ENCODE measurements around the gene PHF21A. TPM values are rescaled to one million over a fixed set of nuclear protein-coding genes. Genes with fewer than 3 reads are reported as not detected.

PHF21A gene
- total RNA-seq, 2 experiments from 2014 or later, result 59.5 to 66.2 TPM

- no peaks in the 10 kb centered on the region for H3K36me3 Mint-ChIP-seq (ENCODE audit: low read depth)
- POLR2A ChIA-PET, result no interaction called here
- no peaks in the 10 kb centered on the region for H3K4me1 ChIP-seq (ENCODE audit: insufficient read depth, low read length)
- DNase-seq (no peak), ATAC-seq (ENCODE audit: poor library complexity) (no peak)
- CTCF ChIA-PET, result no interaction called here
- intact Hi-C loops (cut with DNase I, micrococcal nuclease), result loop anchor here (10.0 kb wide), 1 partner anchor 127 kb away; no protein-coding TSS in a partner anchor
- no peak overlapping the region for H3K27ac ChIP-seq (ENCODE audit: low read depth in 1 of 2, low read length in 2 of 2)
- H3K9me3 ChIP-seq (ENCODE audit: control insufficient read depth in 1 of 2, insufficient read depth in 1 of 2, low read length in 2 of 2), result no peaks in the 10 kb centered on the region
- no peak overlapping the region for H3K4me3 Mint-ChIP-seq
- no peaks in the 10 kb centered on the region for H3K9me3 Mint-ChIP-seq
- TF ChIP-seq, protein P1, sequence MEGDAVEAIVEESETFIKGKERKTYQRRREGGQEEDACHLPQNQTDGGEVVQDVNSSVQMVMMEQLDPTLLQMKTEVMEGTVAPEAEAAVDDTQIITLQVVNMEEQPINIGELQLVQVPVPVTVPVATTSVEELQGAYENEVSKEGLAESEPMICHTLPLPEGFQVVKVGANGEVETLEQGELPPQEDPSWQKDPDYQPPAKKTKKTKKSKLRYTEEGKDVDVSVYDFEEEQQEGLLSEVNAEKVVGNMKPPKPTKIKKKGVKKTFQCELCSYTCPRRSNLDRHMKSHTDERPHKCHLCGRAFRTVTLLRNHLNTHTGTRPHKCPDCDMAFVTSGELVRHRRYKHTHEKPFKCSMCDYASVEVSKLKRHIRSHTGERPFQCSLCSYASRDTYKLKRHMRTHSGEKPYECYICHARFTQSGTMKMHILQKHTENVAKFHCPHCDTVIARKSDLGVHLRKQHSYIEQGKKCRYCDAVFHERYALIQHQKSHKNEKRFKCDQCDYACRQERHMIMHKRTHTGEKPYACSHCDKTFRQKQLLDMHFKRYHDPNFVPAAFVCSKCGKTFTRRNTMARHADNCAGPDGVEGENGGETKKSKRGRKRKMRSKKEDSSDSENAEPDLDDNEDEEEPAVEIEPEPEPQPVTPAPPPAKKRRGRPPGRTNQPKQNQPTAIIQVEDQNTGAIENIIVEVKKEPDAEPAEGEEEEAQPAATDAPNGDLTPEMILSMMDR (IDR thresholded peaks at IDR 0.05), result no peak
- H3K4me3 ChIP-seq (ENCODE audit: low read length), result no peak overlapping the region
- peaks cover 11% of the 10 kb centered on the region for H3K4me1 Mint-ChIP-seq (ENCODE audit: low read depth)
- H3K27ac Mint-ChIP-seq, result no peak overlapping the region
- no peaks in the 10 kb centered on the region for H3K36me3 ChIP-seq (ENCODE audit: insufficient read depth, low read length)
- H3K27me3 ChIP-seq (ENCODE audit: control insufficient read depth in 1 of 2, insufficient read depth in 2 of 2, low read length in 2 of 2), result no peaks in the 10 kb centered on the region
- no peaks in the 10 kb centered on the region for H3K27me3 Mint-ChIP-seq
Measured at GRCh38 chr11:46002189-46002588, 119.1 kb downstream of the PHF21A start.

DNA sequence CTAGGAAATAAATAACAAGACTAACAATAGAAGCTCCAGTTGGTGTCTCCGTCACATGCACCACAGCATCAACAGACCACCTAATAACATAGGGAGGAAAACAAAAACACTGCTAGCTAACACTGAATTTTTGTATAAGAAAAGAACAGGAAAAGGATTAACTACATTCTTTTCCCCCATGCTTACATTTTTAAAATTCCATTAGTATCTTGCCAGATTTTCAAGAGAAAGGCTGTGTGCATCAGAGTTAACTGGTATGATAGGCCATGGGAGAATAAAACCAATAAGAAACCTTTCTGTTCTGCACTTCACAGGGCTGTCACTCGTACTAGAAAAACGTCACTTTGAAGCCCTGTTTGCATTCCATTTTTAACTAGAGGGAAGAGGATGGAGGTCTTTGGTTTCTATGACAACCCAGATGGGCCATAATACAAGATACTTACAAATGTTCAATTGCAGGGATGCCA lies 119.8 kb downstream of the PHF21A start:
- Histone ChIP-seq H3K27me3 (ENCODE audit: control insufficient read depth in 1 of 2, insufficient read depth in 2 of 2, low read length in 2 of 2) (no peaks in the 10 kb centered on the region), H3K27ac (ENCODE audit: low read depth in 1 of 2, low read length in 2 of 2) (no peak overlapping the region), H3K4me1 (ENCODE audit: insufficient read depth, low read length) (no peaks in the 10 kb centered on the region), H3K36me3 (ENCODE audit: insufficient read depth, low read length) (no peaks in the 10 kb centered on the region), H3K4me3 (ENCODE audit: low read length) (no peak overlapping the region), H3K9me3 (ENCODE audit: control insufficient read depth in 1 of 2, insufficient read depth in 1 of 2, low read length in 2 of 2) (no peaks in the 10 kb centered on the region)
- DNase-seq (no peak), ATAC-seq (ENCODE audit: poor library complexity) (no peak)
- intact Hi-C loops (cut with DNase I, micrococcal nuclease), result loop anchor here (10.0 kb wide), 1 partner anchor 127 kb away; no protein-coding TSS in a partner anchor
- Mint-ChIP-seq H3K4me3 (no peak overlapping the region), H3K4me1 (ENCODE audit: low read depth) (peaks cover 11% of the 10 kb centered on the region), H3K9me3 (no peaks in the 10 kb centered on the region), H3K27me3 (no peaks in the 10 kb centered on the region), H3K27ac (no peak overlapping the region), H3K36me3 (ENCODE audit: low read depth) (no peaks in the 10 kb centered on the region)
- TF ChIP-seq, protein P1 (IDR thresholded peaks at IDR 0.05), result no peak
- ChIA-PET CTCF (no interaction called here), POLR2A (no interaction called here)

GRCh38 chr11:45997599-45997998 lies 123.7 kb downstream of the PHF21A start:
- no peaks in the 10 kb centered on the region for H3K27me3 ChIP-seq (ENCODE audit: control insufficient read depth in 1 of 2, insufficient read depth in 2 of 2, low read length in 2 of 2)
- no peak overlapping the region for H3K27ac Mint-ChIP-seq
- no peaks in the 10 kb centered on the region for H3K36me3 ChIP-seq (ENCODE audit: insufficient read depth, low read length)
- ATAC-seq (ENCODE audit: poor library complexity) (no peak), DNase-seq (no peak)
- no peak overlapping the region for H3K4me3 Mint-ChIP-seq
- ChIA-PET POLR2A (no interaction called here), CTCF (interaction anchor here (1.0 to 1.1 kb wide), 2 partner anchors 9 to 14 kb away, joined by 3 read pairs; no protein-coding TSS in a partner anchor)
- H3K4me3 ChIP-seq (ENCODE audit: low read length), result no peak overlapping the region
- intact Hi-C loops (cut with DNase I, micrococcal nuclease), result no loop called here
- H3K36me3 Mint-ChIP-seq (ENCODE audit: low read depth), result no peaks in the 10 kb centered on the region
- no peaks in the 10 kb centered on the region for H3K9me3 ChIP-seq (ENCODE audit: control insufficient read depth in 1 of 2, insufficient read depth in 1 of 2, low read length in 2 of 2)
- TF ChIP-seq, protein P1 (IDR thresholded peaks at IDR 0.05), result no peak
- H3K27ac ChIP-seq (ENCODE audit: low read depth in 1 of 2, low read length in 2 of 2), result no peak overlapping the region
- H3K27me3 Mint-ChIP-seq, result no peaks in the 10 kb centered on the region
- peaks cover 16% of the 10 kb centered on the region for H3K4me1 Mint-ChIP-seq (ENCODE audit: low read depth)
- H3K9me3 Mint-ChIP-seq, result no peaks in the 10 kb centered on the region
- H3K4me1 ChIP-seq (ENCODE audit: insufficient read depth, low read length), result no peaks in the 10 kb centered on the region

Data from CD4-positive, alpha-beta T cell (primary cell).